ENCODE data around the gene EP400. TPM values are rescaled to one million over a fixed set of nuclear protein-coding genes. Genes with fewer than 3 reads are reported as not detected.

The EP400 gene
- total RNA-seq, 1 experiment from 2014 or later = 60.5 TPM

DNA sequence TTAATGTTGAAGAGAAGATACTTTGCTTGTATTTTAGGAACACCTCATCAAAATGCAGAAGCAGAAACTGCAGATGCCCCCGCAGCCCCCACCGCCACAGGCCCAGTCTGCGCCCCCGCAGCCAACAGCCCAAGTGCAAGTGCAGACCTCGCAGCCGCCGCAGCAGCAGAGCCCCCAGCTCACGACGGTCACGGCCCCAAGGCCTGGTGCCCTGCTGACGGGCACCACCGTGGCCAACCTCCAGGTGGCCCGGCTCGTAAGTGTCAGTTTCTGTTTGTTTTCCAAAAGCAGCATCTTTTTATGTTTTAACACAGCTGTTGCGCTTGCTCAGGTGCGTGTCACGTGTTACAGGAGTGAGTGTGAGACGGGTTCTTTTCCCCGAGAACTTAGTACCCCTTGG is 114.9 kb downstream of the EP400 start:
- ChIA-PET CTCF (no interaction called here), POLR2A (no interaction called here)
- intact Hi-C loops (cut with micrococcal nuclease; ENCODE audit: unreplicated experiment) = no loop called here
- Mint-ChIP-seq H3K36me3 (ENCODE audit: insufficient read depth, unreplicated experiment) (peaks cover 59% of the 10 kb centered on the region), H3K4me3 (ENCODE audit: unreplicated experiment) (no peak overlapping the region), H3K27me3 (ENCODE audit: insufficient read depth, unreplicated experiment) (no peaks in the 10 kb centered on the region), H3K4me1 (ENCODE audit: low read depth, unreplicated experiment) (no peaks in the 10 kb centered on the region), H3K9me3 (ENCODE audit: unreplicated experiment) (no peaks in the 10 kb centered on the region), H3K27ac (ENCODE audit: unreplicated experiment) (no peak overlapping the region)
- BruUV-seq (replicated peaks) = no TSS peak
- DNase-seq = no peak
- H3K36me3 ChIP-seq (ENCODE audit: control insufficient read depth, insufficient read depth, low read length) = peaks cover 2% of the 10 kb centered on the region
- no peaks in the 10 kb centered on the region for H3K9me3 ChIP-seq
- H3K4me3 ChIP-seq (ENCODE audit: low read depth, low read length) = no peak overlapping the region
- TF ChIP-seq, protein P1, sequence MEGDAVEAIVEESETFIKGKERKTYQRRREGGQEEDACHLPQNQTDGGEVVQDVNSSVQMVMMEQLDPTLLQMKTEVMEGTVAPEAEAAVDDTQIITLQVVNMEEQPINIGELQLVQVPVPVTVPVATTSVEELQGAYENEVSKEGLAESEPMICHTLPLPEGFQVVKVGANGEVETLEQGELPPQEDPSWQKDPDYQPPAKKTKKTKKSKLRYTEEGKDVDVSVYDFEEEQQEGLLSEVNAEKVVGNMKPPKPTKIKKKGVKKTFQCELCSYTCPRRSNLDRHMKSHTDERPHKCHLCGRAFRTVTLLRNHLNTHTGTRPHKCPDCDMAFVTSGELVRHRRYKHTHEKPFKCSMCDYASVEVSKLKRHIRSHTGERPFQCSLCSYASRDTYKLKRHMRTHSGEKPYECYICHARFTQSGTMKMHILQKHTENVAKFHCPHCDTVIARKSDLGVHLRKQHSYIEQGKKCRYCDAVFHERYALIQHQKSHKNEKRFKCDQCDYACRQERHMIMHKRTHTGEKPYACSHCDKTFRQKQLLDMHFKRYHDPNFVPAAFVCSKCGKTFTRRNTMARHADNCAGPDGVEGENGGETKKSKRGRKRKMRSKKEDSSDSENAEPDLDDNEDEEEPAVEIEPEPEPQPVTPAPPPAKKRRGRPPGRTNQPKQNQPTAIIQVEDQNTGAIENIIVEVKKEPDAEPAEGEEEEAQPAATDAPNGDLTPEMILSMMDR (IDR thresholded peaks at IDR 0.05; ENCODE audit: insufficient read depth in 1 of 2, low read depth in 1 of 2, low read length in 1 of 2, severe bottlenecking in 1 of 2, unreplicated experiment in 1 of 2) = no peak
- no peaks in the 10 kb centered on the region for H3K4me1 ChIP-seq
- no peaks in the 10 kb centered on the region for H3K27me3 ChIP-seq (replicated peaks; ENCODE audit: control insufficient read depth, insufficient read depth, low read length)

DNA sequence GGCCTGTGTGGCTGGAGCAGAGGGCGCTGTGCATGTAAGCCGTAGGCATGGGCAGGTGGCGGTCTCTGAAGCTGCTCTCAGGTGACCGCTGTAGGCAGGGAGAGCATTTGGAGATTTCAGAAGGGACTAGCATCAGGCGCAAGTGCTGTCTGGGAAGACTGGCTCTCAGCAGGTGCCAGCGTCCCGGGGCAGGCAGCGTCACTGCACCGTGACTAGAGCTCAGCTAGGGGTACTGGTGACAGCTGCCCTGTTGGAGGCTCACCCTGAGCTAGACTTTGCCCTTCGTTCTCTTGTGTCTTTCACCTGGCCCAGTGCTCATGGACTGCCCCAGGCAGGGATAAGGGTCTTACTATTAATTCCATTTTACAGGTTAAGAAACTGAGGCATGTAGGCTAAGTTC is 115.5 kb downstream of the EP400 start:
- Mint-ChIP-seq H3K4me3 (ENCODE audit: unreplicated experiment) (no peak overlapping the region), H3K36me3 (ENCODE audit: insufficient read depth, unreplicated experiment) (peaks cover 58% of the 10 kb centered on the region), H3K9me3 (ENCODE audit: unreplicated experiment) (no peaks in the 10 kb centered on the region), H3K4me1 (ENCODE audit: low read depth, unreplicated experiment) (no peaks in the 10 kb centered on the region), H3K27ac (ENCODE audit: unreplicated experiment) (no peak overlapping the region), H3K27me3 (ENCODE audit: insufficient read depth, unreplicated experiment) (no peaks in the 10 kb centered on the region)
- Histone ChIP-seq H3K4me3 (ENCODE audit: low read depth, low read length) (no peak overlapping the region), H3K4me1 (no peaks in the 10 kb centered on the region), H3K9me3 (no peaks in the 10 kb centered on the region), H3K36me3 (ENCODE audit: control insufficient read depth, insufficient read depth, low read length) (peaks cover 2% of the 10 kb centered on the region), H3K27me3 (replicated peaks; ENCODE audit: control insufficient read depth, insufficient read depth, low read length) (no peaks in the 10 kb centered on the region)
- intact Hi-C loops (cut with micrococcal nuclease; ENCODE audit: unreplicated experiment) = no loop called here
- ChIA-PET POLR2A (no interaction called here), CTCF (no interaction called here)
- no peak for DNase-seq
- TF ChIP-seq, protein P1 (IDR thresholded peaks at IDR 0.05; ENCODE audit: insufficient read depth in 1 of 2, low read depth in 1 of 2, low read length in 1 of 2, severe bottlenecking in 1 of 2, unreplicated experiment in 1 of 2) = no peak
- BruUV-seq (replicated peaks) = no TSS peak

DNA sequence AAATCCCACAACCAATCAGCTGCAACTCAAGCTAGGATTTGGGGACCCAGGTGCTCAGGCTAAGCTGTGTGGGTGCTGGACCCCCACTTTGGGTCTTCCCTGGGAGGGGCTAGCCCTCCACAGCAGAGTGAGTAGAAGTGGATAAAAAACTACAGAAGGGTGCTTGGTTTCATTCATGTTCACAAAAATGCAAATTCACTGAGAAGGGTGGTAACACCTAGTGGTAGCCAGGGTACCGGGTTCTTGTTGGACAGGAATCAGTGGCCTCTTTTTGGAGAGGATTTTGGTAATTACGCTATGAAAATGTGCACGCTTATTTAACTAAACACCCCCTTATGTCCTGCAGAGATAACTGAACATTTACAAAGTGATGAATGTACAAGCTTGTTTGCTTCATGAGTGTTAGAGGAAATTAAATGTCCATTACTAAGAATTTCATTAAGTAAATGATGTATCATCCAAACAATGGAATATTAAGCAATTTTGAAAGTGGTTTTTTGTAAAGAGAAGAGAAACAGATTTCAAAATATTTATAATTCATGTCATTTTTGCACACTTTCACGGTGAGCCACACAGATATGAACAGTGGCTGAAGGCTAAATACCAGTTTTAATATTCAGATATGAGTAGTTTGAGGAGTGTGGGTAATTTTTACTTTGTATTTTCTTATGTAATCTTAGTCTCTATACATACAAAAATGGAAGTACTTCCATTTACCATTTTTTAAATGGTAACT is 116.0 kb downstream of the EP400 start:
- TF ChIP-seq, protein P1 (IDR thresholded peaks at IDR 0.05; ENCODE audit: insufficient read depth in 1 of 2, low read depth in 1 of 2, low read length in 1 of 2, severe bottlenecking in 1 of 2, unreplicated experiment in 1 of 2) = no peak
- peaks cover 52% of the 10 kb centered on the region for H3K36me3 Mint-ChIP-seq (ENCODE audit: insufficient read depth, unreplicated experiment)
- H3K4me3 ChIP-seq (ENCODE audit: low read depth, low read length) = no peak overlapping the region
- H3K9me3 Mint-ChIP-seq (ENCODE audit: unreplicated experiment) = no peaks in the 10 kb centered on the region
- no peaks in the 10 kb centered on the region for H3K4me1 Mint-ChIP-seq (ENCODE audit: low read depth, unreplicated experiment)
- DNase-seq = no peak
- no peak overlapping the region for H3K4me3 Mint-ChIP-seq (ENCODE audit: unreplicated experiment)
- POLR2A ChIA-PET = no interaction called here
- no TSS peak for BruUV-seq (replicated peaks)
- H3K36me3 ChIP-seq (ENCODE audit: control insufficient read depth, insufficient read depth, low read length) = peaks cover 2% of the 10 kb centered on the region
- H3K9me3 ChIP-seq = no peaks in the 10 kb centered on the region
- H3K27me3 ChIP-seq (replicated peaks; ENCODE audit: control insufficient read depth, insufficient read depth, low read length) = no peaks in the 10 kb centered on the region
- H3K27ac Mint-ChIP-seq (ENCODE audit: unreplicated experiment) = no peak overlapping the region
- no peaks in the 10 kb centered on the region for H3K4me1 ChIP-seq
- H3K27me3 Mint-ChIP-seq (ENCODE audit: insufficient read depth, unreplicated experiment) = no peaks in the 10 kb centered on the region
- CTCF ChIA-PET = no interaction called here
- intact Hi-C loops (cut with micrococcal nuclease; ENCODE audit: unreplicated experiment) = no loop called here

All from Caco-2 (cell line).